Measurements from ENCODE around the gene PLCH1. TPM values are rescaled to one million over a fixed set of nuclear protein-coding genes. Genes with fewer than 3 reads are reported as not detected.

Gene PLCH1
- total RNA-seq, 3 donors from 2014 or later: 0.03 to 0.08 TPM; not detected in 1

GRCh38 chr3:155683344-155683720 lies 61.5 kb downstream of the PLCH1 start:
- no peak for DNase-seq
- Mint-ChIP-seq H3K4me3 (no peak overlapping the region), H3K4me1 (ENCODE audit: low read depth) (no peaks in the 10 kb centered on the region), H3K36me3 (ENCODE audit: insufficient read depth) (no peaks in the 10 kb centered on the region), H3K27me3 (ENCODE audit: low read depth) (no peaks in the 10 kb centered on the region), H3K9me3 (no peaks in the 10 kb centered on the region)
- ATAC-seq: no peak

DNA sequence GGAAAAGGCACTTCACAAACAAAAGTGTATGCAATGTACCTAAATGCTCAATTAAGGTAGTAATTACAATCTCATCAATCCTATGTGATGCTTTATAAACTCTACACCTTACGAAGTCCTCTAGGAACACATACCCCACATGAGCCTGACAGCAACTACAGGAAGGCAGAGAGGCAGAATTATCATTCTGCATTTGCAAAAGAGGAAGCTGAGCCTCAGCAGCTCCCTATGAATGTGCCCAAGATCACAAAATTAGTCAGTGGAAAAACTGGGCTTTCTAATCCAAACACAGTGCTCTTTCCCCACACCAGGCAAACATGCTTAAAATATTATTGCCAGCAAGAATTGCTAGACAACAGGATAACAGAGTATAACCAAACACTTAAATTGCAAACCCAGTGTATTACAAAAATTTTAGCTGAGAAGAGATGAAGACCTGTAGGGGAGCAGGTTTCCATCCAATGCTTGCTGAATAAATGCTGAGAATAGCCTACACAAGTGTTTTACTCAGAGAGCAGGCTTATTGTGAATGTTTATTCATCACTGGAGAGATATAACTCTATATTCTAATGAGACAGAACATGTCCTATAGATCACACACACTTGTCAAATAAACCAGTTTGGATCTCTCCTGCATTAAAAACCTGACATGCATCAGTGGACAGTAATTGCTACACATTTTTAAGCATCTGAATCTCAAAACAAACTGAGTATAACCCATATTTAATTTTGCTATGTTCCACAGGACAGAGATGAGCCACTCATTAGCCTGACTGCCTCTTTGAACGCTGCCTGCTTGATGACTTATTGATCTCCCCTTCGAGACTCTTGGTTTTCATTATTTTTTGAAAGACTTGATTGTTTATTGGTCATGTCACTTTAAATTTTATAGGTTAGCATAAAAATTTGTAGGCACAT lies 62.2 kb downstream of the PLCH1 start:
- no peaks in the 10 kb centered on the region for H3K4me1 Mint-ChIP-seq (ENCODE audit: low read depth)

GRCh38 chr3:155676252-155676981 lies 68.5 kb downstream of the PLCH1 start:
- ATAC-seq: no peak
- DNase-seq: no peak
- Mint-ChIP-seq H3K4me1 (ENCODE audit: low read depth) (no peaks in the 10 kb centered on the region), H3K4me3 (no peak overlapping the region), H3K9me3 (no peaks in the 10 kb centered on the region), H3K36me3 (ENCODE audit: insufficient read depth) (no peaks in the 10 kb centered on the region), H3K27me3 (ENCODE audit: low read depth) (peaks cover 5% of the 10 kb centered on the region)

More for the DNA sequence above, 62.2 kb downstream of the PLCH1 start:
- Mint-ChIP-seq H3K4me3 (no peak overlapping the region), H3K9me3 (no peaks in the 10 kb centered on the region), H3K36me3 (ENCODE audit: insufficient read depth) (no peaks in the 10 kb centered on the region), H3K27me3 (ENCODE audit: low read depth) (no peaks in the 10 kb centered on the region)
- DNase-seq: no peak
- ATAC-seq: no peak

GRCh38 chr3:155675094-155675493 lies 69.8 kb downstream of the PLCH1 start:
- no peak for DNase-seq
- no peaks in the 10 kb centered on the region for H3K9me3 Mint-ChIP-seq
- no peak for ATAC-seq
- no peaks in the 10 kb centered on the region for H3K36me3 Mint-ChIP-seq (ENCODE audit: insufficient read depth)
- no peak overlapping the region for H3K4me3 Mint-ChIP-seq
- H3K27me3 Mint-ChIP-seq (ENCODE audit: low read depth): peaks cover 5% of the 10 kb centered on the region
- no peaks in the 10 kb centered on the region for H3K4me1 Mint-ChIP-seq (ENCODE audit: low read depth)

DNA sequence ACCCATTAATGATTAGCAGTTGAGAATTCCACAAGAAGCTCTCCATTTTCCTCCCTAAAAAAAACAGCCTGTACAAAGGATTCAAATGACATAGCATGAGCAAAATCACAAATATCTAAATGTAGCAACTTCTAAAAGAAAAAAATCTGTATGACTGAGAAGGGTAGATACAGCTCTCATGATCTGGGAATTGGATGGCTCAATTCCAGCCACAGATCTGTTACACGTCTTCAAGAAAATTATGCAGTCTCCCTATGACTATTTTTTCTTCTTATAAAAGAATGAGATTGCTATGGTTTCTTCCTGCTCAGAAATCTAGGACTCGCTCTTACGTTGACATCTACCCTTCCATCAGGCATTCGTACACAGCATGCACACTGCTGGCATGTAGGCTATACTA lies 71.5 kb downstream of the PLCH1 start:
- no peak for ATAC-seq
- DNase-seq: no peak
- Mint-ChIP-seq H3K36me3 (ENCODE audit: insufficient read depth) (no peaks in the 10 kb centered on the region), H3K4me1 (ENCODE audit: low read depth) (no peaks in the 10 kb centered on the region), H3K27me3 (ENCODE audit: low read depth) (peaks cover 5% of the 10 kb centered on the region), H3K4me3 (no peak overlapping the region), H3K9me3 (no peaks in the 10 kb centered on the region)

GRCh38 chr3:155670335-155670734 lies 74.5 kb downstream of the PLCH1 start:
- H3K4me1 Mint-ChIP-seq (ENCODE audit: low read depth): no peaks in the 10 kb centered on the region
- no peak for DNase-seq
- no peaks in the 10 kb centered on the region for H3K36me3 Mint-ChIP-seq (ENCODE audit: insufficient read depth)
- no peaks in the 10 kb centered on the region for H3K27me3 Mint-ChIP-seq (ENCODE audit: low read depth)
- no peak overlapping the region for H3K4me3 Mint-ChIP-seq
- ATAC-seq: no peak
- no peaks in the 10 kb centered on the region for H3K9me3 Mint-ChIP-seq

DNA sequence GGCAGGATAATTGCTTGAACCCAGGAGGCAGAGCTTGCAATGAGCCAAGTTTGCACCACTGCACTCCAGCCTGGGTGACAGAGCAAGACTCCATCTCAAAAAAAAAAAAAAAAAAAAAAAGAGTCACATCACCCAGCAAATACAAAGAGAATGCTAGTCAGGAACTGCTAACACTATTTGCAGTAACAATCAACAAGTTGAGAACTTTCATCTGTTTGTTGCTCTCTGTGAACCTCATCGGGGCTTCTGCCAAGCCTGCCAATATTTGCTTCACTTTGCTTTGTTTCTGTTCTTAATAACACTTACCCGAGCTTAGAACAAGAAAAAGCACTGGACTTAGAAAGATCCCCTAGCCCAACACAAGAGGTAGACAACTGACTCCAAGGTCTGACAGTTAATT lies 76.9 kb downstream of the PLCH1 start:
- Mint-ChIP-seq H3K36me3 (ENCODE audit: insufficient read depth) (no peaks in the 10 kb centered on the region), H3K27me3 (ENCODE audit: low read depth) (no peaks in the 10 kb centered on the region), H3K4me1 (ENCODE audit: low read depth) (no peaks in the 10 kb centered on the region), H3K9me3 (no peaks in the 10 kb centered on the region), H3K4me3 (no peak overlapping the region)
- no peak for DNase-seq
- no peak for ATAC-seq

- H3K27me3 Mint-ChIP-seq (ENCODE audit: low read depth): peaks cover 3% of the 10 kb centered on the region
- no peaks in the 10 kb centered on the region for H3K9me3 Mint-ChIP-seq
- DNase-seq: no peak
- H3K4me3 Mint-ChIP-seq: no peak overlapping the region
- ATAC-seq: no peak
- no peaks in the 10 kb centered on the region for H3K4me1 Mint-ChIP-seq (ENCODE audit: low read depth)
- no peaks in the 10 kb centered on the region for H3K36me3 Mint-ChIP-seq (ENCODE audit: insufficient read depth)
These were observed 79.8 kb downstream of the PLCH1 start for GRCh38 chr3:155664925-155665695.

DNA sequence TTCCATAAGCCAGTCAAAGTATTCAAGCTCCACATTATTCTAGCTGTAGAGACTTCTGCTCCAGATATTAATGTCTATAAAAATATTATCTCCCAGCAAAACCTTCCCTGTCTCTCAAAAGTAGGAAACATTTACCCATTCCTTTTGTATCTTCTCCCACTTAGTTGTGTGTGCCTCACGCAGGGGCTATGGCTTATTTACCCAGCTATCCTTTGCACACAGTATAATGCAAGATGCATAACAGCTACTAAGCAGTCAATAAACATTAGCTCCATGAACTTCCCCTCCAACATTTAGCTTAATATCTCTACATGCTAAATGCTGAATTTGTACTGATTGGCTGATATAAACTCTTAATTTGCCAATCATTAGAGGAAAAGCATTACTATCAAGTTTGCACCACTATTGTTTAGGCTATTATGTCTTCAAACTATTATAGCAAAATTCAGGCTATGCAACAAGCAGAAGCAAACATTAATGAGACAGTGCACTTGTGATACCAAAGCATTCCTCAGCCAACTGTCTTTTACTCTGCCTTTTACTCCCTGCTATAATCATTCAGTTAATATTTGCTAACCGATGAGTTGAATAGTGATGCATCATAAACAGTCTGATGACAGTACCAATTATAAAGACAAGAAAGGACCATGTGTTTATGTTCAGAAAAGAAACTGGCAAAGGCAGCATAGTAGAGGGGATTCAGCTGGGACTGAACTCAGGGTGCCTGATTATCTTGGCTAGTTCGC lies 81.2 kb downstream of the PLCH1 start:
- Mint-ChIP-seq H3K9me3 (no peaks in the 10 kb centered on the region), H3K27me3 (ENCODE audit: low read depth) (peaks cover 3% of the 10 kb centered on the region), H3K36me3 (ENCODE audit: insufficient read depth) (no peaks in the 10 kb centered on the region), H3K4me1 (ENCODE audit: low read depth) (no peaks in the 10 kb centered on the region), H3K4me3 (no peak overlapping the region)
- DNase-seq (no peak), ATAC-seq (no peak)

DNA sequence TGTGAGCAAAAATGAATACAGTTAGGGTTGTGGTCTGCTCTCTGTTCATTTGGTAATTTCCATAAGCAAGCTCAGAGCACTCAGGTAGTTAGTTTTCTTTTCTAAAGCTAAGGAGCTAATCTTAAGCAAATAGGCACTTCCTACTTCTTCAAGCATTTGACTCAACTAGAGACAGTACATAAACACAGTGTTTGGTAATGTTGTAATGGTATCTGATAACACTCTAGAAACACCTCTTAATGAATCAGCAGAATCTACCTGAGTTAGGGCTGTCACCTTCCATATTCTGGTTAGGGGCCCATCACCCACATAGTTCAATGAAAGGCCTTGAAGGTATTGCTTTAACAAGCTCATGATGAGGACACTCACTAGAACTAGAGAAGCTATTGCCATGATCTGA lies 83.1 kb downstream of the PLCH1 start:
- Mint-ChIP-seq H3K4me3 (no peak overlapping the region), H3K9me3 (no peaks in the 10 kb centered on the region), H3K36me3 (ENCODE audit: insufficient read depth) (no peaks in the 10 kb centered on the region), H3K27me3 (ENCODE audit: low read depth) (peaks cover 3% of the 10 kb centered on the region), H3K4me1 (ENCODE audit: low read depth) (no peaks in the 10 kb centered on the region)
- no peak for DNase-seq
- no peak for ATAC-seq

- H3K36me3 Mint-ChIP-seq (ENCODE audit: insufficient read depth): no peaks in the 10 kb centered on the region
- H3K9me3 Mint-ChIP-seq: no peaks in the 10 kb centered on the region
- no peak for ATAC-seq
These were observed 83.8 kb downstream of the PLCH1 start for GRCh38 chr3:155661042-155661441.

GRCh38 chr3:155658671-155659261 lies 86.1 kb downstream of the PLCH1 start:
- DNase-seq (no peak), ATAC-seq (no peak)
- H3K36me3 Mint-ChIP-seq (ENCODE audit: insufficient read depth): no peaks in the 10 kb centered on the region
- no peaks in the 10 kb centered on the region for H3K9me3 Mint-ChIP-seq
- no peak overlapping the region for H3K4me3 Mint-ChIP-seq
- no peaks in the 10 kb centered on the region for H3K4me1 Mint-ChIP-seq (ENCODE audit: low read depth)
- peaks cover 3% of the 10 kb centered on the region for H3K27me3 Mint-ChIP-seq (ENCODE audit: low read depth)

More at GRCh38 chr3:155661042-155661441, 83.8 kb downstream of the PLCH1 start:
- DNase-seq: no peak
- peaks cover 3% of the 10 kb centered on the region for H3K27me3 Mint-ChIP-seq (ENCODE audit: low read depth)
- H3K4me1 Mint-ChIP-seq (ENCODE audit: low read depth): no peaks in the 10 kb centered on the region
- no peak overlapping the region for H3K4me3 Mint-ChIP-seq

GRCh38 chr3:155658006-155658405 lies 86.9 kb downstream of the PLCH1 start:
- no peak overlapping the region for H3K4me3 Mint-ChIP-seq
- no peaks in the 10 kb centered on the region for H3K9me3 Mint-ChIP-seq
- H3K4me1 Mint-ChIP-seq (ENCODE audit: low read depth): no peaks in the 10 kb centered on the region
- no peak for ATAC-seq
- peaks cover 3% of the 10 kb centered on the region for H3K27me3 Mint-ChIP-seq (ENCODE audit: low read depth)
- H3K36me3 Mint-ChIP-seq (ENCODE audit: insufficient read depth): no peaks in the 10 kb centered on the region
- no peak for DNase-seq

All from activated T-cell treated with anti-CD3 and anti-CD28 coated beads, Interleukin-2, amount 50 U/mL, for 4 hours (primary cell).